Measurements from ENCODE around the gene RPS6KA2.

- no peak for TF ChIP-seq EP300 (IDR thresholded peaks at IDR 0.05)
- TF ChIP-seq CTCF (IDR thresholded peaks at IDR 0.05): no peak
- TF ChIP-seq POLR2A (IDR thresholded peaks at IDR 0.05): no peak
These were observed 31.7 kb upstream of the RPS6KA2 start for GRCh38 chr6:166658792-166659150.

All from gastroesophageal sphincter (tissue), 3 donors.